ENCODE measurements around the gene PLCB4. TPM values are rescaled to one million over a fixed set of nuclear protein-coding genes. Genes with fewer than 3 reads are reported as not detected.

PLCB4 gene
- total and polyA plus RNA-seq, 2 experiments from 2014 or later: 6.5 to 16.1 TPM

GRCh38 chr20:9025011-9025410, 43.9 kb upstream of the PLCB4 start (continued):
- TF ChIP-seq REST (IDR thresholded peaks at IDR 0.05; ENCODE audit: unreplicated experiment) (no peak), CTCF (conservative IDR thresholded peaks at IDR 0.05; ENCODE audit: low read depth in 2 of 2) (no peak), NANOG (IDR thresholded peaks at IDR 0.05; ENCODE audit: borderline replicate concordance) (no peak), ETS1 (IDR thresholded peaks at IDR 0.05) (no peak), STAT1 (IDR thresholded peaks at IDR 0.05; ENCODE audit: unreplicated experiment) (no peak), POLR2AphosphoS5 (IDR thresholded peaks at IDR 0.05; ENCODE audit: low read depth) (no peak), JUNB (IDR thresholded peaks at IDR 0.05; ENCODE audit: unreplicated experiment) (no peak), CREB1 (CRISPR knock-in tag; IDR thresholded peaks at IDR 0.05; ENCODE audit: low read depth) (no peak)

GRCh38 chr20:9025643-9026042, 43.2 kb upstream of the PLCB4 start:
- no peak for ATAC-seq
- H4K20me1 ChIP-seq (replicated peaks; ENCODE audit: insufficient read depth): no peaks in the 10 kb centered on the region
- Mint-ChIP-seq H3K4me3 (no peak overlapping the region), H3K27ac (no peak overlapping the region), H3K36me3 (ENCODE audit: low read depth) (no peaks in the 10 kb centered on the region), H3K9me3 (no peaks in the 10 kb centered on the region), H3K27me3 (ENCODE audit: insufficient read depth, low read depth, poor library complexity) (no peaks in the 10 kb centered on the region), H3K4me1 (peaks cover 15% of the 10 kb centered on the region)
- H3F3A ChIP-seq (replicated peaks; ENCODE audit: low read depth): no peaks in the 10 kb centered on the region
- H3K4me2 ChIP-seq: no peak overlapping the region
- H3K79me2 ChIP-seq (replicated peaks; ENCODE audit: insufficient read depth): no peaks in the 10 kb centered on the region
- H3K4me1 ChIP-seq (ENCODE audit: insufficient read depth): peaks cover 9% of the 10 kb centered on the region
- H3K27ac ChIP-seq (ENCODE audit: low read depth): no peak overlapping the region
- DNase-seq (ENCODE audit: low spot score): no peak
- no peaks in the 10 kb centered on the region for H3K36me3 ChIP-seq (ENCODE audit: insufficient read depth)
- no peaks in the 10 kb centered on the region for H3K27me3 ChIP-seq (ENCODE audit: insufficient read depth)
- H3K4me3 ChIP-seq: no peak overlapping the region
- 0 out of 2 replicates have a peak, but pooled peaks cover 2% of the 10 kb centered on the region for H3K9me2 ChIP-seq (ENCODE audit: insufficient read depth)
- no peak overlapping the region for H2AFZ ChIP-seq
- TF ChIP-seq NANOG (IDR thresholded peaks at IDR 0.05; ENCODE audit: borderline replicate concordance) (no peak), EZH2 (IDR thresholded peaks at IDR 0.05; ENCODE audit: low read depth, unreplicated experiment) (no peak), STAT1 (IDR thresholded peaks at IDR 0.05; ENCODE audit: unreplicated experiment) (no peak), ZNF114 (CRISPR knock-in tag; IDR thresholded peaks at IDR 0.05) (no peak), ZNF331 (CRISPR knock-in tag; IDR thresholded peaks at IDR 0.05; ENCODE audit: low read depth) (no peak), ZNF462 (CRISPR knock-in tag; IDR thresholded peaks at IDR 0.05) (no peak), CREB1 (CRISPR knock-in tag; IDR thresholded peaks at IDR 0.05; ENCODE audit: low read depth) (no peak)

All from GM23338 (cell line).